HPDE6-E6E7 (cell line): Measurements from ENCODE around the gene THBD.

ENCODE experiments used
- DNase-seq: peaks from one replicate; pipeline ENCODE4 v3.0.0; 2011; ENCODE audit warnings: missing footprints; ENCODE audit errors: extremely low spot score

THBD gene

GRCh38 chr20:23011008-23011721 lies 38.3 kb downstream of the THBD start:
- DNase-seq: no peak

DNA sequence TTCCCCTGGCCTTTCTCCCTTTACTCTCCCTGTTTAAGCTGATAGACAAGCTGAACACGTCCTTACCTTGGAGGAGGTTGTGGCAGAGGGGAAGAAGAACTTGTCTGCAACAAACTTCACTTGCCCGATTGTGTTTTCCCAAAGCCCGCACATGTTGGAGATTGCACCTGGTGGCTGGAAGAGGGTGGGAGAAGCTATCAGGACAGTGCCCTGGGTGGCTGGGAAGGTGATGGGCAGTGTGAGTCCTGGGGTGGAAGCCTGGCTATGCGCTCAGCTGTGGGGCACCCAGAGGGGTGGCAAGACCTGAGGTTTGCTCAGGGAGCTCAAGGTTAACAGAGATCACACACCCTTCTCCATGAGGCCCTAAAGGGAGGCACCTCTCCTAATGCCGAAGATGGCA lies 39.4 kb downstream of the THBD start:
- DNase-seq: no peak

GRCh38 chr20:23009636-23010035 lies 39.8 kb downstream of the THBD start:
- peak; percentile 36 for DNase-seq

GRCh38 chr20:23008667-23009066 lies 40.8 kb downstream of the THBD start:
- no peak for DNase-seq

DNA sequence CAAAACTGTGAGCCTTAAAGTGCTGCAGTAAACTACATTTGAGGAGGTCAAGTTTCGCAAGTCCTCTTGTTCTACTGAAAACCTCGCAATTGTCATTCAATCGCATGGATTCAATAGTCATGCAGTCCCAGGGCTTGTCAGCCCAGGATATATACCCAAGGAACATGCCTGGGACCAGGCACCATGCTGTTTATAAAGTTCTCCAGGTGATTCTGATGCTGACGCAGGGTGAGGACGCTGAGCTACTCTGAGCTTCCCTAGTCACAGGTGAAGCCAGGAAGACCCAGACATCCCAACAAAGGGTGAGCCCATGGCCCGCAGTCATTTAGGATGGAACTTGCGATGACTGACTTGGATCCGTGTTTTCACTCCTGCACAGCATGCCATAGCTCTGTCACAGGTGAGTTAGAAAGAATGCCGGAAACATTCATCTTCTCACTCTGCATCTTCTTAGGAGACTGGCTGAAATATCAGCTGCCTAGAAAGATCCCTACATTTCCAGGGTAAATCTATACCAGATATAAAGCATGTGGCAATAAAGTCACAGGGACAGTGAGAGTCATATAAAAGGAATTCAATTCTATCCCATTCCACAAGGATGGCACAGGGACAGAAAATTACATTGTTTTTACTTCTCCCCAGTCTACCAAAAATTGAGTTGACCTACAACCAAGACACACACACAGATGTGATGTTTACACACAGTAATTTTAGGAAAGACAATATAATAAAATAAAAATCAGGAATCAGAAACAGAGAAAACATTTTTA lies 41.4 kb downstream of the THBD start:
- no peak for DNase-seq

- no peak for DNase-seq
These were observed 42.0 kb downstream of the THBD start for GRCh38 chr20:23007462-23007861.

- DNase-seq: no peak
These were observed 43.7 kb downstream of the THBD start for GRCh38 chr20:23005776-23006175.

GRCh38 chr20:23003881-23004460 lies 45.5 kb downstream of the THBD start:
- no peak for DNase-seq

GRCh38 chr20:23003077-23003635 lies 46.3 kb downstream of the THBD start:
- DNase-seq: no peak

- no peak for DNase-seq
These were observed 47.2 kb downstream of the THBD start for GRCh38 chr20:23002276-23002675.

DNA sequence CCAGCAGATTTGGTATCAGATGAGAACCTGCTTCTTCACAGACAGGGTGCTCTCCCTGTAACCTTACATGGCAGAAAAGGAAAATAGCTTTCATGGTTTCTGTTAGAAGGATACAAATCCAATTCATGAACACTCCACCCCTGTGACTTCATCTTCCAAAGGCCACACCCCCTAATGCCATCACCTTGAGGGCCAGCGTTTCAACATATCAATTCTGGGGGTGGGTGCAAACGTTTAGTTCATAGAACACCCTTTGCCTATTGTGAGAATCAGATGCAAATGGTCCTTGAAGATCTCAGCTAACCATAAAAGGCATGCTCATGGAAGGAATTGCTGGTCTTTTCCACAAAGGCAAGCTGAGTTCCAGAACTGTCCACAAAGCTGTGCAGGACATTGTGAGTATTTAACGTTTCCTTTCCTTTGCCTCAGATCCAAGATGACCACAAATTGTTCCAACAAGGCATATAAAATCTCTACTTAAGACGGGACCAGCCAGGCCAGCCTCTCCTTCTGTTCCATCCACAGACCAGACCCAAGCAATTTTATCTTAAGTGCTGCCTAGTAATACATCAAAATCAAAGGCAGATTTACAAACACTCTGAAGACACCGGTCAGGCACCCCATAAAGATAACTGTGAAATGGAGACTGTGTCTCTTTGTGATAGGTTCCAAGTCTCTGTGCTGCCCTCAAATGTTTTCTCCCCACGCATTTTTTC lies 49.1 kb downstream of the THBD start:
- no peak for DNase-seq

- no peak for DNase-seq
These were observed 49.7 kb downstream of the THBD start for GRCh38 chr20:22999756-23000155.

DNA sequence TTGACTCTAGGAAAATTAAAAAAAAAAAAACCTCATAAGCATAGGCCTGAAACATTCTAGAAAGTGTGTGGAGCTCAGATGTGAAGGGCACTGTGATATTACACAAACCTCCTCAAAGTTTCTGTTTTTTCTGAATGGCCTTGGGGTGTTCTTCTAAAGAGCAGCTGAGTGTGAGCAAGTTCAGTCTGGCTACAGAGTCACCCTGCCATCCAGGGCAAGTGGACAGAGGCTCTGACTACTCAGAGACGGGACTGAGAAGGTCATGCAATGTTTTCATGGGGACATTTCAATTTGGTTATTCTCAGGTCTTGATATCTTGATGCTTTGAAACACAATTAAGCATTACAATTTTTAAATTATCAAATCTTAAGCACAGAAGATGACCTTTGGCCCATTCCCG lies 51.0 kb downstream of the THBD start:
- DNase-seq: no peak

- no peak for DNase-seq
These were observed 53.5 kb downstream of the THBD start for GRCh38 chr20:22995923-22996322.
